DMS 273 (cell line): Measurements from ENCODE around the gene SLC39A9.

Experiments used
- DNase-seq: peaks from one replicate; lab custom pipeline; 2025; ENCODE audit not compliant: unreplicated experiment; lab: John Stamatoyannopoulos, UW

SLC39A9 gene

DNA sequence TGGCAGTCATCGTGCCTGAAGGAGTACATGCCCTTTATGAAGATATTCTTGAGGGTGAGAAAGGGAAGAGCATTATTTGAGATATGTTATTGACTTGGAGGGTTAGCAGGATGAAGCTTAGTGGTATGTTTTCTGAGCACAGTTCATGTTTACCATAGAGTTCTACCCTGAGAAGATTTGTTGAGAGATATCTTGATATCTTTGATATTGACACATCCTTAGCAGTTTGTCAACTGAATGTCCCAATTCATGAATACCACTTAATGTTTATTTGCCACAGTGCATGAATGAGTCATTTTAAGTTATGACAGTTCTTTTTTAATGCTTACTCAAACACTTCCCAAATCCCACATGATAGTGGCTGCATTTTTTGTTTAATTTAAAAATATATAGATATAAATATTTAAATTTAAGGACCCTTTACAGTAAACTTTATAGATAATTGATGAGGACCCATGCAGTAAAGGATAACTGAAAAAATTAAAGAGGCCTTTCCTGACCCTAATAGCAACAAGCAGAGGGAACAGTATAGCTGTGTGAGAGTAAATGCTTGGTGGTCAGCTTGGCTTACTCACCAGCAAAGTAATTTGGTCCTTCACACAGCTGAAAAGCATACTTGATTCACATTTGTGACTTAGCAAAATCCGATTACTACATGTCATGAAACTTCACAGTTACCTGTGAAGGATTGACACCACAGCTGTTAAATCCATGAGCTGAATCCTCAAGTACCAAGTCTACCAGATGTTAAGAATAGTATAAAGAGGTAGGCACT is 25.8 kb downstream of the SLC39A9 start:
- DNase-seq = no peak

DNA sequence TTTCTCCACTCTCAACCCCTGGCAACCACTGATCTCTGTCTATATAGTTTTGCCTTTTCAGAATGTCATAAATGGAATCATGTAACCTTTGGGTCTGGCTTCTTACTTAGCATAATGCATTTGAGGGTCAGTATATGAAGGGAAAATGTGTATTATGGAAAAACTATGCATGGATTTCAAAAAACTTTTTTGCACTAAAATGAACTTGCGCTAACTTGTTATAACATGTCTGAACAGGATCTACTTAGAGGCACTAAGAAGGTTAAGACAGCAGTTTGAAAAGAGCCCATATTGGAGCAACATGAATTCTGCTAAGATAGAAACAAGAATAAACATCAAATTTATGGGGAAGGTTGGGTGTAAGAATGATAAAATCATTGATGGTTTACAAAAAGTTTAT is 29.1 kb downstream of the SLC39A9 start:
- no peak for DNase-seq

DNA sequence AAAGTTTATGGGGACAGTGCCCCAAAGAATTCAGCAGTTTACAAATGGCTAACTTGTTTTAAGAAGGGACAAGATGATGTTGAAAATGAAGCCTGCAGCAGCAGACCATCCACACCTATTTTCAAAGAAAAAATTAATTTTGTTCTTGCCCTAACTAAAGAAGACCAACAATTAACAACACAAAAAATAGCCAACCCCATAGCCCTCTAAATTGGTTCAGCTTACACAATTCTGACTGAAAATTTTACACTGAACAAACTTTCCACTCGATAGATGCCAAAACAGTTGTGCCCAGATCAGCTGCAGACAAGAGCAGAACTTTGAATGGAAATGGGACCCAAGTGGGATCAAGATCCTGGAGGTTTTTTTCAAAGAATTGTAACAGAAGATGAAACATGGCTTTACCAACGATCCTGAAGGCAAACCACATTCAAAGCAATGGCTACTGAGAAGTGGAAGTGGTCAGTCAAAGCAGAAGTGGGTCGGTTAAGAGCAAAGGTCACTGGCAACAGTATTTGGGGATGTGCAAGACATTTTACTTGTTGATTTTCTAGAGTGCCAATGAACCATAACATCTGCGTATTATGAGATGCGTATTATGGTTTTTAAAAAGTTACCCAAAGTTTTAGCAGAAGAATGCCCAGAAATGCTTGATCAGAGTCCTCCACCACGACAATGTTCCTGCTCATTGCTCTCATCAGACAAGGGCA is 30.0 kb downstream of the SLC39A9 start:
- DNase-seq = no peak

DNA sequence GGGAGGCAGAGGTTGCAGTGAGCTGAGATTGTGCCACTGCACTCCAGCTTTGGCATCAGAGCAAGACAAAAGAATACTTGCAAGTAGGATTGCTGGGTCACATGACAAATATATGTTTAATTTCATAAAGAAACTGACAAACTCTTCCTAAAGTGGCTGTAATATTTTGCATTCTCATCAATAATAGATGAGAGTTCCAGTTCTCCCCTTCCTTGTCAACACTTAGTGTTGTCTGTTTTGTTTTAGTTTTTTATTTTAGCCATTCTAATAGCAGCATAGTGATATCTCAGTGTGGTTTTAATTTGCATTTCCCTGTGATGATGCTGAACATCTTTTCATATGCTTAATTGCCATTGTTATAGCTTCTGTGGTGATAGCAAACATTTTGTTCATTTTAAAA is 31.2 kb downstream of the SLC39A9 start:
- no peak for DNase-seq

DNA sequence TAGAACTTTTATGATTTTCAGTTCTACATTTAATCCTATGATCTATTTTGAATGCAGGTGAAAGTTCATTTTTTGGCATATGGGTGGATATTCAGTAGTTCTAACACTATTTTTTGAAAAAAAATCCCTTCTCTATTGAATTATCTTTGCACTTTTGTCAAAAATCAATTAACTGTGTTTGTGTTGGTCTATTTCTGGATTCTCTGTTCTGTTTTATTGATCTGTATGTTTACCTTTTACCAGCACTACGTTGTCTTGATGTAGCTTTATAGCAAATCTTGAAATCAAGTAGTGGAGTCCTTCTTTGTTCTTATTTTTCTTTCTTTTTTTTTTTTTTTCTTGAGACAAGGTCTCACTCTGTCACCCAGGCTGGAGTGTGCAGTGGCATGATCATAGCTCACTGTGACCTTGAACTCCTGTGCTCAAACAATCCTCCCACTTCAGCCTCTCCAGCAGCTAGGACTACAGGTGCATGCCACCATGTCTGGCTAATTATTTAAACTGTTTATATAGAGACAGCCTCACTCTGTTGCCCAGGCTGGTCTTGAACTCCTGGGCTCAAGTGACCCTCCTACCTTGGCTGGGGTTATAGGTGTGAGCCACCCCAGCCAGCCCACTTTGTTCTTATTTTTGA is 31.9 kb downstream of the SLC39A9 start:
- DNase-seq = no peak

DNA sequence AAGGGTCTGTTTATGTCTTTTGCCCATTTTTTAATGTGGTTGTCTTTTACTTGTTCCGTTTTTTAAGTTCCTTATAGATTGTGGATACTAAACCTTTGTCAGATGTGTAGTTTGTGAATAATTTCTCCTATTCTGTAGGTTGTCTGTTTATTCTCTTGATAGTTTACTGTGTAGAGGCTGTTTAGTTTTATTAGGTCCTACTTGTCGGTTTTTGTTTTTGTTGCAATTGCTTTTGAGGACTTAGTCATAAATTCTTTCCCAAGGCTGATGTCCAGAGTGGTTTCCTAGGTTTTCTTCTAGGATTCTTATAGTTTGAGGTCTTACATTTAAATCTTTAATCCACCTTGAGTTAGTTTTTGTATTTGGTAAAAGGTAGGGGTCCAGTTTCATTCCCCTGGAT is 33.9 kb downstream of the SLC39A9 start:
- DNase-seq = no peak

DNA sequence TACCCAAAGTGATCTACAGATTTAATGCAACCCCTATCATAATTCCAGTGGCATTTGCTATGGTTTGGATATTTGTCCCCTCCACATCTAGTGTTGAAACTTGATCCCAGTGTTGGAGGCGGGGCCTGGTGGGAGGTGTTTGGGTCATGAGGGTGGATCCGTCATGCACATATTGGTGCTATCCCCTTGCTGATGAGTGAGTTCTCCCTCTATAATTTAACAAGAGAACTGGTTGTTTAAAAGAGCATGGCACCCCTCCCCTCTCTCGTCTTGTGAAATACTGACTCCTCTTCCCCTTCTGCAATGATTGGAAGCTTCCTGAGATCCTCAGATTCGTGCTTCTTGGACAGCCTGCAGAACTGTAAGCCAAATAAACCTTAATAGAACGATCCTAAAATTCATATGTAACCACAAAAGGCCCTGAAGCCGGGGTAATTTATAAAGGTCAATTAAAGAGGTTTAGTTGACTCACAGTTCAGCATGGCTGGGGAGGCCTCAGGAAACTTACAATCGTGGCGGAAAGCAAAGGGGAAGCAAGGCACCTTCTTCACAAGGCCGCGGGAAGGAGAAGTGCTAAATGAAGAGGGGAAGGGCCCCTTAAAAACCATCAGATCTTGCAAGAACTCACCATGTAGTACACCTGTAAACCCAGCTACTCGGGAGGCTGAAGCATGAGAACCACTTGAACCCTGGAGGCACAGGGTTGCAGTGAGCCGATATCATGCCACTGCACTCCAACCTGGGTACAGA is 41.2 kb downstream of the SLC39A9 start:
- DNase-seq = no peak

DNA sequence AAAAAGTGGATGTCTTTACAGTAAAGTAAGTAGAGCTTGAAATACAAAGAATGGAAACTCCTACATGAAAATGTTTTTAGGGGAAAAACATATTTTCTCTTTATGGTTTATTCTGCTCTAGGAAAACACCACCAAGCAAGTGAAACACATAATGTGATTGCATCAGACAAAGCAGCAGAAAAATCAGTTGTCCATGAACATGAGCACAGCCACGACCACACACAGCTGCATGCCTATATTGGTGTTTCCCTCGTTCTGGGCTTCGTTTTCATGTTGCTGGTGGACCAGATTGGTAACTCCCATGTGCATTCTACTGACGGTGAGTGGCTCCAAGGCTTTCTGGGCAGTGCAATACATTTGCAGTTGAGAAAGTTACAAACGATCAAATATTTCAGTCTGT is 43.5 kb downstream of the SLC39A9 start:
- no peak for DNase-seq

DNA sequence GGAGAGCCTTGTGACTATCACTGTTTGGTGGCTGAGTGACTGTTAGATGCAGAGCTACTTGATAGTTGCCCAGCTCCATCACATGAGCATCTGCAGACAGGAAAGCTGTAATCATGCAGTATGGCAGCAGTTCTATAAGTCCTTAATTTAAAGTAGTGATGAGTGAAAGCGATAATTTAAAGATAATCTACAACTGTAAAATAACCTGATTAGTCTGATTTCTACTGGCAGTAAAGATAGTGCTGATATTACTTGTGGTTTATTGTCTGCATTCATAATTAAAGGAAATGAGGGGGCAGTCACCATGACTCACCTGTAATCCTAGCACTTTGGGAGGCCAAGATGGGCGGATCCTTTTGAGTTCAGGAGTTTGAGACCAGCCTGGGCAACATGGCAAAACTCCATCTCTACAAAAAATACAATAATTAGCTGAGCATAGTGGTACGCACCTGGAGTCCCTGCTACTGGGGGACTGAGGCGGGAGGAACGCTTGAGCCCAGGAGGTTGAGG is 44.9 kb downstream of the SLC39A9 start:
- no peak for DNase-seq

DNA sequence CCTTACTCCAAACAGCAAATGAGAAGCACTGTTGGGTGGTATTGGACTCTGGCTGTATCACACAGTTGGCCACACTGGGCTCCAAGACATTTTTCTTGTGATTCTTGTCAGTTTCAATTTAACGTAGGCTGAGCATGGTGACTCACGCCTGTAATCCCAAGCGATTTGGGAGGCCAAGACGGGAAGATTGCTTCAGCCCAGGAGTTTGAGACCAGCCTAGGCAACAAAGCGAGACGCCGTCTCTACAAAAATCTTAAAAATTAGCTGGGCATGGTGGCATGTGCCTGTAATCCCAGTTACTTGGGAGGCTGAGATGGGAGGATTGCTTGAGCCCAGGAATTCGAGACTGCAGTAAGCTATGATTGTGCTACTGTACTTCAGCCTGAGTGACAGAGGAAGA is 50.7 kb downstream of the SLC39A9 start:
- DNase-seq = no peak

DNA sequence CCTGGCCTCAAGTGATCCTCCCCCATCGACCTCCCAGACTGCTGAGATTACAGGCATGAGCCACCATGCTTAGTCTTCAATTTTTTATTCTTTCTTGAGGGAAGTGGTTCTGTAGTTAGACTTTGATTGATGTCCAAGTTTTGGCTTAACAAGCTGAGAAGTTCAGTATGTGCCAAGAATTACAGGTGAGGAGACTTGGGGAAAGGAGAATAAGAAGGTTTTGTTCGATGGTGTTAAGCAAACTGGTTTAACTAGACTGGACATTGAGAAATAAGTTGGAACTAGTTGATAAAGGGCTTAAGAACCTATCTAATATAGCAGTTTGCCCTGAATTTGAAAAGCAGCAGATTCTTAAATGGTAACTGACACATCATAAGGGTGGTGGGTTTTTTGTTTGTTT is 53.4 kb downstream of the SLC39A9 start:
- no peak for DNase-seq

DNA sequence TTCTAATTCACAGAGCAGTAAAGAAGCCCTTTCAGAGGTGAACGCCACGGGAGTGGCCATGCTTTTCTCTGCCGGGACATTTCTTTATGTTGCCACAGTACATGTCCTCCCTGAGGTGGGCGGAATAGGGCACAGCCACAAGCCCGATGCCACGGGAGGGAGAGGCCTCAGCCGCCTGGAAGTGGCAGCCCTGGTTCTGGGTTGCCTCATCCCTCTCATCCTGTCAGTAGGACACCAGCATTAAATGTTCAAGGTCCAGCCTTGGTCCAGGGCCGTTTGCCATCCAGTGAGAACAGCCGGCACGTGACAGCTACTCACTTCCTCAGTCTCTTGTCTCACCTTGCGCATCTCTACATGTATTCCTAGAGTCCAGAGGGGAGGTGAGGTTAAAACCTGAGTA is 59.9 kb downstream of the SLC39A9 start:
- no peak for DNase-seq

DNA sequence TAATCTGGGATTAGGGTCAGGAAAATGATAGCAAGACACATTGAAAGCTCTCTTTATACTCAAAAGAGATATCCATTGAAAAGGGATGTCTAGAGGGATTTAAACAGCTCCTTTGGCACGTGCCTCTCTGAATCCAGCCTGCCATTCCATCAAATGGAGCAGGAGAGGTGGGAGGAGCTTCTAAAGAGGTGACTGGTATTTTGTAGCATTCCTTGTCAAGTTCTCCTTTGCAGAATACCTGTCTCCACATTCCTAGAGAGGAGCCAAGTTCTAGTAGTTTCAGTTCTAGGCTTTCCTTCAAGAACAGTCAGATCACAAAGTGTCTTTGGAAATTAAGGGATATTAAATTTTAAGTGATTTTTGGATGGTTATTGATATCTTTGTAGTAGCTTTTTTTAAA is 60.6 kb downstream of the SLC39A9 start:
- DNase-seq = no peak

DNA sequence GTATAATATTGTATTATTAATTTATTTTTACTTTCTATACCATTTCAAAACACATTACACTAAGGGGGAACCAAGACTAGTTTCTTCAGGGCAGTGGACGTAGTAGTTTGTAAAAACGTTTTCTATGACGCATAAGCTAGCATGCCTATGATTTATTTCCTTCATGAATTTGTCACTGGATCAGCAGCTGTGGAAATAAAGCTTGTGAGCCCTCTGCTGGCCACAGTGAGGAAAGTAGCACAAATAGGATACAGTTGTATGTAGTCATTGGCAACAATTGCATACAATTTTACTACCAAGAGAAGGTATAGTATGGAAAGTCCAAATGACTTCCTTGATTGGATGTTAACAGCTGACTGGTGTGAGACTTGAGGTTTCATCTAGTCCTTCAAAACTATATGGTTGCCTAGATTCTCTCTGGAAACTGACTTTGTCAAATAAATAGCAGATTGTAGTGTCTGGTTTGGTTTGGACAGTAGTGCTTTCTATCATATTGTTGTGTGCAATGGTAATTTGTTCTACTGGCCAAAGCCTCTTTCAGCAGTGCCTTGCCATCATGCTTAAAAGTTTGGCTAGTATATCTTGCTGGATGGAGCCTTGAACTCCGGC is 61.7 kb downstream of the SLC39A9 start:
- peak; percentile 83 for DNase-seq

DNA sequence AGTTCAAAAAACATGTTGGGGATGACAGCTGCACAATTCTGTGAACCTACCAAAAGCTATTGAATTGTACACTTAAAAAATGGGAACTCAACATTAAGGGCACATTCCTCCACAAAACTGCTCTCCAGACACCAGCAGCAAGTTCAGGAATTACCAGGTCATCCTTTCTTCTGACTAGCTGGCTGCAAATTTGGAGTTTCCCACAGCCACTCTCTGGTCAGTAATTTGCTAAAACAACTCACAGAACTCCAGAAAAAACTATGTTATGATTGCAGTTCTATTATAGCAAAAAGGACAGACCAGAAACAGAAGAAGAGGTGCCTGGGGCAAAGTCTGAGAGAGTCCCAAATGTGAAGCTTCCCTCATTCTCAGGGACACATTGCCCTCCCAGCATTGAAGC is 65.9 kb downstream of the SLC39A9 start:
- DNase-seq = no peak

DNA sequence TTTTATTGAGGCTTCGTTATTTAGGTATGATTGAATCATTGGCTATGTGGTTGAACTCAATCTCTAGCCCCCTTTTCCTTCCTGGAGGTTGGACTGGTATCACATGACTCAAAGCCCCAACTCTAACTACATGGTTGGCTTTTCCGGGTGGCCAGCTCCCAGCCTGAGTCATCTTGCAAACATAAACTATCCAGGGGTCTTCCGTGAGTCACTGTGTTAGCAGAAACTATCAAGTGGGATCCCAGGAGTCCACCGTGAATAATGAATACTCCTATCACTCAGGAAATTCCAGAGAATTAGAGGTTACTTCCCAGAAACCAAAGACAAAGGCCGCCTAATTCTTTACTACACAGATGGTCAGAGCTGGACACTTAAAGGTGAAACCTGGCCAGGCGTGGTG is 66.3 kb downstream of the SLC39A9 start:
- no peak for DNase-seq

DNA sequence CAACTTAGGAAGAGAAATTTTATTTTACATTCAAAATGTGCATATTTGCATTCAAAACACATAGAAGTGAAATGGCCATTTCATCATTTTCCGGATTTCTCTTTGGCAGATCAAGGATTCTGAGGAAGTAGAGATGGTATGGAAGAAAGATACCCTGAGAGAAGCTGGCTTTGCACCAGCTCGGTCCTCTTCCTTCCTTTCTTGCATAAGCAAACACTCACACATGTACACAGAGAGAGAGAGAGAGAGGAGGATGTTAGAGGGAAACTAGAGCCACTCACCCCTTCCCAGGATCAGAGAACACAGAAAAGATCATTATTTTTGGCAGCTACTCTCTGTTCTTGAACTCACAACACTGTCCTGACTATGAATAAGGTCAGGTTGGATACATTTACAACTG is 70.5 kb downstream of the SLC39A9 start:
- no peak for DNase-seq

DNA sequence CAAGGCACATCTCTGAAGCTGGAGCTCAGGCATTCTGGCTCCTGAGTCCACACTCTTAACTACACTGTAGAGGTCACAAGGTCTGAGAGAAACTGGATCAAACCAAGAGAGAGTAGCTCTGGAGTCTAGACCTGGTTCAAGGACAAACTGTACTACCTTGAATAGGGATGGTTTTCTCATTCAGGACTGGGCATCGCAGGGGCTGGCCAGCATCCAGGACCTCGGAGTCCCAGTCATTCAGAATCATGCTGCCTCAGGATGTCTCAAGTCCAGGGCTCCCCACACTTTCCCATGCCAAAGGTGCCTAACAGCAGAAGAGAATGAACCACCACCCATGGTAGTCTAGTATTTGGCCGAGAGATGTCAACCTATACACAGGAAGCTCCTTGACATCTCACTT is 72.9 kb downstream of the SLC39A9 start:
- no peak for DNase-seq

DNA sequence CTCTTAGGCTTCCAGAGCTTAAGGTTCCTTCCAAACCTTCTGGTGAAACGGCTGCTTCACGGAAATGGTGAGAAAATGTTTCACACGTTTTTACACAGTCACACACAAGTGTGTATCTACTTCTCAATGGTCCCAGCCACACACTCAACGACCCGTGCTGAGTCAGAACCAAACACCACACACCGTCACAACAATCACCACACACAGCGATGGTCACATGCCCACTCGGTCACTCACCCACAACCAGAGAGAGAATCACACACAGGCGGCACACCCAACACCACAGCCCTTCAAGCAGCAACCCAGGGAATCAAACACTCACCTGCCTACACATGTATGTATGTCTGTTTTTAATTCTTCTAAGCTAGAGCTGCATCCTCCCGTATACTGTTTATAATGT is 73.4 kb downstream of the SLC39A9 start:
- no peak for DNase-seq

DNA sequence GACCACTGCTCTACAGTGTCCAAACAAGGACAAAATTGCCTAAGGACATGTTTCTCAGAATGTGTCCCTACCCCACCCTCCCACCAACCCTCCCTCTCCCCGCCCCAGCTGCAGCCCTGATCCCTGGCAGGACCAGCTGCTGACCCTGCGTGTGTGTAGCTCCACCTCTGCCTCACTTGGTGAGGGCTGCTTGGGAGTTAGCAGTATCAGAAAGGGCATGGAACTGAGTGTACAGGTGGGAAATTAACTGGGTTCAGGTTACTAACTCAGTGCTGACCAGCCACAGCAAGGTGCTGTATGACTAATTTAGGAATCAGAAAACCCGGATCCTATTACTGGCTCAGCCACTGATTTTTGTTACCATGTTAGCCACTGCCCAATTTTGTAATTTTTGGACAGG is 74.8 kb downstream of the SLC39A9 start:
- DNase-seq = peak; percentile 20

DNA sequence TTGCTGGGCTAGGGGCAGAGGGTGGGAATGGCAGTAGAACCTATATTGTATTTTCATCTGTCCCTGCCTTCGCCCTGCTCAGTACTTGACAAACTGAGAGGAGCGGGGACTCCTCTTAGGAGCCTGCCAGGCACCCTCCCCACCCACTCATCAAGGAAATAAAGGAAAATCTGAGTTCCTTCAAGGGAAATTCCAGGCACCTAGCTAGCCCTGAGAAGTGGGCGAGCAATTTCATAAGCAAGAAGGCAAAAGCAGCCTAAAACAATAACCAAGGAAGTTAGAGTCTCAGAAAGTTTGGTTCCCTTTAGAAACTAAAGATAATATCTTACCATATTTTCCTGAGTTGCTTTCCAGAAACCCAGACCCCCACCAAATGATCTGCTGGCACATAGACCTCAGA is 75.5 kb downstream of the SLC39A9 start:
- DNase-seq = no peak
